ENCODE data around the gene PEAK1.

PEAK1 gene

GRCh38 chr15:77335298-77335697, 84.6 kb downstream of the PEAK1 start:
- Histone ChIP-seq H3K27ac (ENCODE audit: extremely low read depth, low read depth, low read length) (no peak overlapping the region), H3K36me3 (ENCODE audit: control insufficient read depth in 2 of 2, insufficient read depth in 1 of 2, low read length in 2 of 2) (no peaks in the 10 kb centered on the region; a peak in 1 of 3 replicates), H3K4me3 (ENCODE audit: low read depth, low read length) (no peak overlapping the region), H3K9me3 (ENCODE audit: control insufficient read depth, insufficient read depth, low read depth, low read length) (no peaks in the 10 kb centered on the region), H3K4me1 (ENCODE audit: control insufficient read depth, insufficient read depth, low read length) (peaks cover 5% of the 10 kb centered on the region; the same call in 1 of the 2 replicates)
- ChIA-PET POLR2A (no interaction called here), CTCF (no interaction called here)
- no peak for TF ChIP-seq ZNF391 (tag by site-specific recombination; IDR thresholded peaks at IDR 0.05; ENCODE audit: borderline replicate concordance, low read depth)
- TF ChIP-seq HIC1 (tag by site-specific recombination; IDR thresholded peaks at IDR 0.05), result peak; percentile 61; the same call in 1 of the 2 replicates
- no peak for TF ChIP-seq EGR2 (tag by site-specific recombination; IDR thresholded peaks at IDR 0.05; ENCODE audit: low read depth)
- TF ChIP-seq ZNF529 (tag by site-specific recombination; IDR thresholded peaks at IDR 0.05; ENCODE audit: insufficient replicate concordance), result no peak
- no peak for TF ChIP-seq YY1 (tag by site-specific recombination; IDR thresholded peaks at IDR 0.05)
- 0 out of 2 replicates have a peak, but pooled peaks have one; percentile 20 for TF ChIP-seq ZNF629 (tag by site-specific recombination; IDR thresholded peaks at IDR 0.05)
- TF ChIP-seq ZNF16 (tag by site-specific recombination; IDR thresholded peaks at IDR 0.05; ENCODE audit: low read depth), result no peak
- TF ChIP-seq ZBTB17 (tag by site-specific recombination; IDR thresholded peaks at IDR 0.05), result peak; percentile 39; the same call in 1 of the 2 replicates
- TF ChIP-seq MEIS1 (CRISPR knock-in tag; IDR thresholded peaks at IDR 0.05; ENCODE audit: borderline replicate concordance), result no peak

DNA sequence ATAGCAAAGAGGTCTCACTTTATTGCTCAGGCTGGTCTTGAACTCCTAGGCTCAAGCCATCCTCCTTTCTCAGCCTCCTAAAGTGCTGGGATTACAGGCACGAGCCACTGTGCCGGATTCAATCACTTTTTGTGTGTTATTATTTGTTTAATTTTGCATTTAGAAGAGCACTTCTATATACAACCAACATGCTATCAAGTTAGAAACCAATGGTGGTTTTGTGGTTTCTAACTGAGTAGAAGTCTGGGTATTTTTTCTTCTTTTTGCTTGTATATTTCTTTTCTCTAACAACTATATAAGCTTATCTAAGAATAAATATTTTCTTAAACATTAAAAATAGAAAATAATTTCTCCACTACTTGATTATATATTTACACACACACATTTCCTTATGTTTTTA, 86.7 kb downstream of the PEAK1 start:
- CTCF ChIA-PET, result no interaction called here
- Histone ChIP-seq H3K9me3 (ENCODE audit: control insufficient read depth, insufficient read depth, low read depth, low read length) (no peaks in the 10 kb centered on the region), H3K27ac (ENCODE audit: extremely low read depth, low read depth, low read length) (no peak overlapping the region), H3K4me1 (ENCODE audit: control insufficient read depth, insufficient read depth, low read length) (peaks cover 6% of the 10 kb centered on the region; the same call in 1 of the 2 replicates), H3K36me3 (ENCODE audit: control insufficient read depth in 2 of 2, insufficient read depth in 1 of 2, low read length in 2 of 2) (no peaks in the 10 kb centered on the region; a peak in 1 of 3 replicates), H3K4me3 (ENCODE audit: low read depth, low read length) (no peak overlapping the region)
- TF ChIP-seq SCRT1 (tag by site-specific recombination; IDR thresholded peaks at IDR 0.05; ENCODE audit: borderline replicate concordance) (no peak), ZNF623 (tag by site-specific recombination; IDR thresholded peaks at IDR 0.05) (no peak)
- POLR2A ChIA-PET, result no interaction called here

DNA sequence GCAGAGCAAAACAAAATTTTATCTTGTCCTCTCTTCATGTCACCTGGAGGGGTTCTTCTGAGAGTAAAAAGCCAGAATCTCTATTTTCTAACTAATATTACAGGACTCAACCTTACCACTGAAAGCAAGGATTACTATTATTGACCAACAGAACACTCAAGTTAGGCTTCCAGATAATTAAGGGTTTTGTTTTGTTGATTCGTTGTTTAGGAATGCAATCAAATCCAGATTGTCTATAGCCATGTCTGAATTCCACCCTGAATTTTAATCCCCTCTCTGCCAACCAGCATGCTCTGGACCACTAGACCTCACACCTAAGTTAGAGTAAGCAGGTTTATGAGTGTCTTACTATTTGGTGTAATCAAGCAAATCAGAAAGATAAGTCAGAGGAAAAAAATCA, 90.7 kb downstream of the PEAK1 start:
- no peaks in the 10 kb centered on the region for H3K9me3 ChIP-seq (ENCODE audit: control insufficient read depth, insufficient read depth, low read depth, low read length)
- no peak overlapping the region for H3K4me3 ChIP-seq (ENCODE audit: low read depth, low read length)
- no peaks in the 10 kb centered on the region; a peak in 1 of 3 replicates for H3K36me3 ChIP-seq (ENCODE audit: control insufficient read depth in 2 of 2, insufficient read depth in 1 of 2, low read length in 2 of 2)
- POLR2A ChIA-PET, result no interaction called here
- 0 out of 2 replicates have a peak, but pooled peaks cover 5% of the 10 kb centered on the region for H3K4me1 ChIP-seq (ENCODE audit: control insufficient read depth, insufficient read depth, low read length)
- CTCF ChIA-PET, result no interaction called here
- TF ChIP-seq ZNF211 (tag by site-specific recombination; IDR thresholded peaks at IDR 0.05; ENCODE audit: low read depth) (no peak), SP7 (tag by site-specific recombination; IDR thresholded peaks at IDR 0.05) (peak; percentile 56; the same call in 1 of the 2 replicates), ZBTB17 (tag by site-specific recombination; IDR thresholded peaks at IDR 0.05) (0 out of 2 replicates have a peak, but pooled peaks have one; percentile 23), ZBTB1 (tag by site-specific recombination; IDR thresholded peaks at IDR 0.05) (no peak)
- H3K27ac ChIP-seq (ENCODE audit: extremely low read depth, low read depth, low read length), result no peak overlapping the region

GRCh38 chr15:77327844-77328529, 91.9 kb downstream of the PEAK1 start:
- no peak overlapping the region for H3K27ac ChIP-seq (ENCODE audit: extremely low read depth, low read depth, low read length)

More at GRCh38 chr15:77327844-77328529, 91.9 kb downstream of the PEAK1 start:
- Histone ChIP-seq H3K9me3 (ENCODE audit: control insufficient read depth, insufficient read depth, low read depth, low read length) (no peaks in the 10 kb centered on the region), H3K4me1 (ENCODE audit: control insufficient read depth, insufficient read depth, low read length) (0 out of 2 replicates have a peak, but pooled peaks cover 5% of the 10 kb centered on the region), H3K36me3 (ENCODE audit: control insufficient read depth in 2 of 2, insufficient read depth in 1 of 2, low read length in 2 of 2) (no peaks in the 10 kb centered on the region; a peak in 1 of 3 replicates), H3K4me3 (ENCODE audit: low read depth, low read length) (no peak overlapping the region)
- ChIA-PET CTCF (no interaction called here), POLR2A (no interaction called here)
- TF ChIP-seq ZNF24 (tag by site-specific recombination; IDR thresholded peaks at IDR 0.05) (no peak), ZNF585B (tag by site-specific recombination; IDR thresholded peaks at IDR 0.05) (no peak), ZNF157 (tag by site-specific recombination; IDR thresholded peaks at IDR 0.05) (no peak), ZNF416 (tag by site-specific recombination; IDR thresholded peaks at IDR 0.05) (no peak), ZNF404 (tag by site-specific recombination; IDR thresholded peaks at IDR 0.05) (no peak), ZFP41 (tag by site-specific recombination; IDR thresholded peaks at IDR 0.05; ENCODE audit: borderline replicate concordance) (no peak), ZNF610 (tag by site-specific recombination; IDR thresholded peaks at IDR 0.05; ENCODE audit: borderline replicate concordance) (no peak), ZNF148 (tag by site-specific recombination; IDR thresholded peaks at IDR 0.05; ENCODE audit: borderline replicate concordance) (no peak)
- TF ChIP-seq, protein P1, sequence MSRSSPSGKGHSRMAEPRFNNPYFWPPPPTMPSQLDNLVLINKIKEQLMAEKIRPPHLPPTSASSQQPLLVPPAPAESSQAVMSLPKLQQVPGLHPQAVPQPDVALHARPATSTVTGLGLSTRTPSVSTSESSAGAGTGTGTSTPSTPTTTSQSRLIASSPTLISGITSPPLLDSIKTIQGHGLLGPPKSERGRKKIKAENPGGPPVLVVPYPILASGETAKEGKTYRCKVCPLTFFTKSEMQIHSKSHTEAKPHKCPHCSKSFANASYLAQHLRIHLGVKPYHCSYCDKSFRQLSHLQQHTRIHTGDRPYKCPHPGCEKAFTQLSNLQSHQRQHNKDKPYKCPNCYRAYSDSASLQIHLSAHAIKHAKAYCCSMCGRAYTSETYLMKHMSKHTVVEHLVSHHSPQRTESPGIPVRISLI (tag by site-specific recombination; IDR thresholded peaks at IDR 0.05), result no peak

All from HEK293 (cell line).